Measurements from ENCODE around the gene NBEA.

The NBEA gene

GRCh38 chr13:35146686-35147085, 204.6 kb downstream of the NBEA start:
- DNase-seq (ENCODE audit: low read depth in 1 of 2, low spot score in 1 of 2), result no peak
- peaks cover 3% of the 10 kb centered on the region for H3K27me3 ChIP-seq (ENCODE audit: insufficient read depth, poor library complexity, severe bottlenecking)
- no peak overlapping the region for H3K27ac ChIP-seq (replicated peaks)
- H3K4me3 ChIP-seq (replicated peaks; ENCODE audit: insufficient read depth, low read length), result no peak overlapping the region
- no peak for TF ChIP-seq SPI1 (IDR thresholded peaks at IDR 0.05; ENCODE audit: borderline replicate concordance, low read depth)
- TF ChIP-seq, protein P1, sequence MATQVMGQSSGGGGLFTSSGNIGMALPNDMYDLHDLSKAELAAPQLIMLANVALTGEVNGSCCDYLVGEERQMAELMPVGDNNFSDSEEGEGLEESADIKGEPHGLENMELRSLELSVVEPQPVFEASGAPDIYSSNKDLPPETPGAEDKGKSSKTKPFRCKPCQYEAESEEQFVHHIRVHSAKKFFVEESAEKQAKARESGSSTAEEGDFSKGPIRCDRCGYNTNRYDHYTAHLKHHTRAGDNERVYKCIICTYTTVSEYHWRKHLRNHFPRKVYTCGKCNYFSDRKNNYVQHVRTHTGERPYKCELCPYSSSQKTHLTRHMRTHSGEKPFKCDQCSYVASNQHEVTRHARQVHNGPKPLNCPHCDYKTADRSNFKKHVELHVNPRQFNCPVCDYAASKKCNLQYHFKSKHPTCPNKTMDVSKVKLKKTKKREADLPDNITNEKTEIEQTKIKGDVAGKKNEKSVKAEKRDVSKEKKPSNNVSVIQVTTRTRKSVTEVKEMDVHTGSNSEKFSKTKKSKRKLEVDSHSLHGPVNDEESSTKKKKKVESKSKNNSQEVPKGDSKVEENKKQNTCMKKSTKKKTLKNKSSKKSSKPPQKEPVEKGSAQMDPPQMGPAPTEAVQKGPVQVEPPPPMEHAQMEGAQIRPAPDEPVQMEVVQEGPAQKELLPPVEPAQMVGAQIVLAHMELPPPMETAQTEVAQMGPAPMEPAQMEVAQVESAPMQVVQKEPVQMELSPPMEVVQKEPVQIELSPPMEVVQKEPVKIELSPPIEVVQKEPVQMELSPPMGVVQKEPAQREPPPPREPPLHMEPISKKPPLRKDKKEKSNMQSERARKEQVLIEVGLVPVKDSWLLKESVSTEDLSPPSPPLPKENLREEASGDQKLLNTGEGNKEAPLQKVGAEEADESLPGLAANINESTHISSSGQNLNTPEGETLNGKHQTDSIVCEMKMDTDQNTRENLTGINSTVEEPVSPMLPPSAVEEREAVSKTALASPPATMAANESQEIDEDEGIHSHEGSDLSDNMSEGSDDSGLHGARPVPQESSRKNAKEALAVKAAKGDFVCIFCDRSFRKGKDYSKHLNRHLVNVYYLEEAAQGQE (IDR thresholded peaks at IDR 0.05; ENCODE audit: insufficient replicate concordance, low read depth), result no peak
- TF ChIP-seq POLR2AphosphoS5 (IDR thresholded peaks at IDR 0.05; ENCODE audit: low read depth), result no peak
- TF ChIP-seq CTCF (IDR thresholded peaks at IDR 0.05; ENCODE audit: insufficient read depth, low read length), result no peak
- TF ChIP-seq GABPA (IDR thresholded peaks at IDR 0.05; ENCODE audit: low read depth), result no peak

DNA sequence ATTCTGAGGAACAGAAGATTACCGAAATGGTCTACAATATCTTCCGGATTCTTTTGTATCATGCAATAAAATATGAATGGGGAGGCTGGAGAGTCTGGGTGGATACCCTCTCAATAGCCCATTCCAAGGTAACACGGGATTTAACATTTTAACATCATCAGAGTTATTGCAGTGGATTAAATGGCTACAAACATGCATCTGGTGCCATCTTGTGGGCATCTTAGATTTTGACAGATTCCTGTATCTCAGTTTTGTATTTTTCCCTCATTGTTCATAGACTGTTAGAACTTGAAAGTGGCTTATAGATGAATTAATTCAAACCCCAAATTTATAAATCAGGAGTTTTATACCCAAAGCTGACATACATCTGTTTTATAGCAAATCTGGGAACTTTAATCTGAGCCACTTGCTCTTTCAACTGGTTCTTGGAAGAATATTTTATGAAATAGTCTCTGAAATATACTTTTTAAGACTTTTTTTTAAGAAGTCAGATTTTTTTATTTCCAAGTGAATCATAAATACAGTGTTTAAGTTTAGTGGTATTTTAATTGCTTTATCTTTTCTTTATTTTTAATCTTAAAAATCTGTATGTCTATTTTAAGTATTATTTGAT, 215.2 kb downstream of the NBEA start:
- peaks cover 3% of the 10 kb centered on the region for H3K27me3 ChIP-seq (ENCODE audit: insufficient read depth, poor library complexity, severe bottlenecking)
- TF ChIP-seq POLR2AphosphoS5 (IDR thresholded peaks at IDR 0.05; ENCODE audit: low read depth), result no peak
- peak; percentile 13 for TF ChIP-seq CTCF (IDR thresholded peaks at IDR 0.05; ENCODE audit: insufficient read depth, low read length)
- peak; percentile 2 to 29 for DNase-seq (ENCODE audit: low read depth in 1 of 2, low spot score in 1 of 2)

GRCh38 chr13:35159041-35159440, 217.0 kb downstream of the NBEA start:
- no peak overlapping the region for H3K27ac ChIP-seq (replicated peaks)
- H3K27me3 ChIP-seq (ENCODE audit: insufficient read depth, poor library complexity, severe bottlenecking), result peaks cover 3% of the 10 kb centered on the region
- TF ChIP-seq, protein P1 (IDR thresholded peaks at IDR 0.05; ENCODE audit: insufficient replicate concordance, low read depth), result no peak
- TF ChIP-seq CTCF (IDR thresholded peaks at IDR 0.05; ENCODE audit: insufficient read depth, low read length) (no peak), POLR2AphosphoS5 (IDR thresholded peaks at IDR 0.05; ENCODE audit: low read depth) (no peak), GABPA (IDR thresholded peaks at IDR 0.05; ENCODE audit: low read depth) (no peak), SPI1 (IDR thresholded peaks at IDR 0.05; ENCODE audit: borderline replicate concordance, low read depth) (no peak)
- no peak overlapping the region for H3K4me3 ChIP-seq (replicated peaks; ENCODE audit: insufficient read depth, low read length)
- no peak for DNase-seq (ENCODE audit: low read depth in 1 of 2, low spot score in 1 of 2)

More for the DNA sequence above, 215.2 kb downstream of the NBEA start:
- H3K4me3 ChIP-seq (replicated peaks; ENCODE audit: insufficient read depth, low read length), result no peak overlapping the region
- H3K27ac ChIP-seq (replicated peaks), result no peak overlapping the region

DNA sequence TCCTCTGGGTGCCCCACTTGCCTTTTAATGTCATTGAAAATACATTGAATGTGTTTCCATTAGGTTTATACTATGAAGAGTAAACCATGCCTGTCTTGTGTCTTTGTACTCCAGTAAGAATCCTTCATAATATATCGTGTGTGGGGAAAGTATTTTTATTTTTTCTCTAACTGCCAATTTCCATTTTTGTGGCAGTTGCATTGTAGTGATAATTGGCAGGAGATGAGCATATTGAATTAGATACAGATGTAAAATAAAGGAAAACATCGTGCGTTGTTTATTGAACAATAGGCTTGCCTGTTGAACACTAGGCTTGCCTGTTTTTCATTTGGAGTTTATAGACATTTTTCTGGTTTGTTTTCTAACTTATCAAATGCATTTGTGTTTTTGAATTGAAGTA, 218.8 kb downstream of the NBEA start:
- H3K4me3 ChIP-seq (replicated peaks; ENCODE audit: insufficient read depth, low read length), result no peak overlapping the region
- TF ChIP-seq, protein P1 (IDR thresholded peaks at IDR 0.05; ENCODE audit: insufficient replicate concordance, low read depth), result no peak
- no peak for TF ChIP-seq CTCF (IDR thresholded peaks at IDR 0.05; ENCODE audit: insufficient read depth, low read length)
- no peak for TF ChIP-seq POLR2AphosphoS5 (IDR thresholded peaks at IDR 0.05; ENCODE audit: low read depth)
- H3K27me3 ChIP-seq (ENCODE audit: insufficient read depth, poor library complexity, severe bottlenecking), result no peaks in the 10 kb centered on the region
- no peak overlapping the region for H3K27ac ChIP-seq (replicated peaks)
- no peak for DNase-seq (ENCODE audit: low read depth in 1 of 2, low spot score in 1 of 2)
